Heart right ventricle (tissue), 16 donors: ENCODE data around the gene ESD. TPM values are rescaled to one million over a fixed set of nuclear protein-coding genes. Genes with fewer than 3 reads are reported as not detected.
"Not testable (repeated sequence)": the region's sequence is repeated elsewhere in the genome, so short reads cannot be mapped to it uniquely, and the experiment has no call there.

Experiments
- ATAC-seq, 8 donors: fragments of 200-7000 bp; cut with Tn5 transposase; one replicate each; pipeline ENCODE4 v1.9.1; 2020; ENCODE audit warnings: mild to moderate bottlenecking in 8 of 8, moderate library complexity in 8 of 8, moderate number of reproducible peaks in 1 of 8
- DNase-seq, 2 donors: peaks; one replicate each; pipeline ENCODE4 v3.0.0-alpha.2; 2020
- H3K27ac ChIP-seq, 10 donors: fragments of 200-600 bp; sonication (generic) in 2 of 10; one replicate each; pipeline versions ENCODE4 v1.5.0 to v1.8.0; 2020 to 2022; ENCODE audit warnings: mild to moderate bottlenecking in 3 of 10
- H3K27me3 ChIP-seq, 7 donors: fragments of 200-600 bp; one replicate each; pipeline ENCODE4 v1.8.0; 2021 to 2022; ENCODE audit warnings: mild to moderate bottlenecking in 2 of 7
- H3K36me3 ChIP-seq, 9 donors: fragments of 200-600 bp; sonication (generic) in 1 of 9; one replicate each; pipeline versions ENCODE4 v1.5.0 to v1.8.0; 2020 to 2022; ENCODE audit warnings: mild to moderate bottlenecking in 2 of 9
- H3K4me1 ChIP-seq, 9 donors: fragments of 200-600 bp; sonication (generic) in 1 of 9; one replicate each; pipeline versions ENCODE4 v1.5.0 to v1.8.0; 2020 to 2022; ENCODE audit warnings: mild to moderate bottlenecking in 4 of 9
- H3K4me3 ChIP-seq, 10 donors: fragments of 200-600 bp; sonication (generic) in 2 of 10; one replicate each; pipeline versions ENCODE4 v1.5.0 to v1.8.0; 2020 to 2022; ENCODE audit warnings: mild to moderate bottlenecking in 7 of 10, moderate library complexity in 2 of 10
- H3K9me3 ChIP-seq, 11 donors: fragments of 200-600 bp in 10 of 11; sonication (generic) in 2 of 11; one replicate each; pipeline versions ENCODE4 v1.5.0 to v1.8.0; 2013 to 2022; ENCODE audit warnings: mild to moderate bottlenecking in 2 of 11, control low read depth in 1 of 11, moderate library complexity in 1 of 11
- CTCF ChIP-seq, 9 donors: fragments of 200-600 bp; sonication (generic) in 2 of 9; IDR thresholded peaks; one replicate each; pipeline versions ENCODE4 v1.5.0 to v1.8.0; 2021 to 2022; ENCODE audit warnings: antibody characterized with exemption in 9 of 9, mild to moderate bottlenecking in 5 of 9, moderate library complexity in 1 of 9
- WGBS, 2 donors: extraction: QIAGEN DNeasy Blood & Tissue Kit; methylation state at CpG; one replicate each; pipeline ENCODE4 v1.1.7; 2013; ENCODE audit warnings: inconsistent platforms in 1 of 2; 5-methylcytosine and 5-hydroxymethylcytosine counted together
- intact Hi-C, 10 donors: fragments of 100-400 bp; cut with DNase I; formaldehyde crosslinking; loops; one replicate each; pipeline versions ENCODE4 v1.11.1 to v1.14.2; 2022
- polyA plus RNA-seq, 2 donors: library from polyadenylated mRNA; stranded (reverse); fragments of 200-250 nt; gene quantifications; one replicate each; pipeline ENCODE4 v1.2.3, GENCODE V29; 2013
- total RNA-seq, 10 donors: library from RNA; stranded (reverse); fragmentation: NEBNext Ultra II Directional in 3 of 10; extraction: Animal tissue kit (Norgen Biotek cat#: 25700) in 3 of 10; gene quantifications; one replicate each; pipeline versions ENCODE4 v1.2.1 to v1.2.4, GENCODE V29; 2021 to 2023
- donor health status: Arrhythmogenic right ventricular cardiomyopathy.
- donor health status: ischemic (EF 13 %, LVEDD 7.1; RV severe dilation, severe dysfunction).
- donor health status: healthy with polysubstance abuse.
- donor health status: DM: no; HTN: yes; CAD: no.
- donor health status: DM: no; HTN: no; CAD: no.
- donor health status: ischemic (EF 25% LVEDD 6.9; RV normal size, moderate dysfunction).
- donor health status: ischemic (EF 25% LVEDD 5.7; RV mildly dilated, moderate dysfunction).
- donor health status: healthy.
- donor health status: DM: yes; HTN: yes; CAD: no.
- donor health status: Ischemic cardiomyopathy.
- donor health status: ischemic (EF 35%, LVEDD 5.7; RV mildly dilated, moderate dysfunction).
- donor health status: nonischemic (EF 11% LVEDD 7.7; RV severe dilation, severe dysfunction).
- donor health status: DM: yes; HTN: yes; CAD: no.
- donor health status: PGD.
- donor health status: ischemic (EF 29% LVEDD 5.4; RV normal size, mild dysfunction).
- donor health status: nonischemic (EF 23%, LVEDD 6.1; RV moderate dilation, normal function).

Gene ESD
- total and polyA plus RNA-seq, 12 donors = 44.9 to 124 (median 106) TPM

DNA sequence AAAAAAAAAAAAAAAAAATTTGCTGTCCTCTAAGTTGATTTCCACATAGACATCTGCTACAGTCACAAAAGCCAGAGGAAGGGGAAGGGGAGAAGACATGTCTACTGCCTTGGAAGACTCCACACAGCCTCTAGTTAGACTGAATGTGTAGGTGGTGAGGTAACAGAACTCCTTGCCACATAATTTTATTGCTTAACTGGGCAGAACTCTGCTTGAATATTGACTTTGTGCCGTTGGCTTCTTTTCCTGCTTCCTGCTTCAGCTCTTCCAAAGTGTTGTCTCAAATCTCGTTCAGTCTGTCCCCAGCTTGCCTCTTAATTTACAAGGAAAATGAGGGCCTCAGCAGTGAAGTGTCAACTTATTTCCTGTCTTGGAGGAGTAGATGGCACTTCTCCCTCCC lies 37.1 kb downstream of the ESD start:
- Histone ChIP-seq H3K4me3 (no peak overlapping the region), H3K27ac (peak overlapping the region in 2 of 10 donors; percentile 6 to 13), H3K4me1 (peaks cover 0 to 29% (median 4%) of the 10 kb centered on the region in 9 donors), H3K36me3 (no peaks in the 10 kb centered on the region), H3K27me3 (peaks cover 0 to under 1% (median 0%) of the 10 kb centered on the region in 7 donors), H3K9me3 (no peaks in the 10 kb centered on the region)
- ATAC-seq = peak in 4 of 8 donors; percentile 34 to 68 (median 56)
- no peak for TF ChIP-seq CTCF (IDR thresholded peaks at IDR 0.05)
- whole genome bisulfite sequencing, 2 donors = 26 to 46% methylated on average over 2 of the region's 2 CpGs
- DNase-seq = no peak
- intact Hi-C loops = no loop called here

GRCh38 chr13:46757640-46758039 lies 39.3 kb downstream of the ESD start:
- no peak overlapping the region for H3K4me3 ChIP-seq
- peaks cover 0 to 29% (median 4%) of the 10 kb centered on the region in 9 donors for H3K4me1 ChIP-seq
- DNase-seq = no peak
- 58 to 74% methylated on average over 3 of the region's 3 CpGs for WGBS, 2 donors
- peaks cover 0 to 7% (median 0%) of the 10 kb centered on the region in 7 donors for H3K27me3 ChIP-seq
- no peak for TF ChIP-seq CTCF (IDR thresholded peaks at IDR 0.05)
- no peaks in the 10 kb centered on the region for H3K9me3 ChIP-seq
- intact Hi-C loops = no loop called here
- H3K36me3 ChIP-seq = peaks cover 0 to 5% (median 0%) of the 10 kb centered on the region in 9 donors
- H3K27ac ChIP-seq = no peak overlapping the region
- no peak for ATAC-seq

GRCh38 chr13:46756977-46757376 lies 40.0 kb downstream of the ESD start:
- no peaks in the 10 kb centered on the region for H3K9me3 ChIP-seq
- no peak for DNase-seq
- no peak for TF ChIP-seq CTCF (IDR thresholded peaks at IDR 0.05)
- intact Hi-C loops = no loop called here
- 35 to 42% methylated on average over 4 of the region's 4 CpGs for WGBS, 2 donors
- H3K27me3 ChIP-seq = peaks cover 0 to 7% (median 0%) of the 10 kb centered on the region in 7 donors
- ATAC-seq = peak in 1 of 8 donors; percentile 25
- peaks cover 0 to 12% (median 0%) of the 10 kb centered on the region in 9 donors for H3K36me3 ChIP-seq
- H3K4me1 ChIP-seq = peaks cover 0 to 36% (median 6%) of the 10 kb centered on the region in 9 donors
- no peak overlapping the region for H3K27ac ChIP-seq
- H3K4me3 ChIP-seq = no peak overlapping the region

DNA sequence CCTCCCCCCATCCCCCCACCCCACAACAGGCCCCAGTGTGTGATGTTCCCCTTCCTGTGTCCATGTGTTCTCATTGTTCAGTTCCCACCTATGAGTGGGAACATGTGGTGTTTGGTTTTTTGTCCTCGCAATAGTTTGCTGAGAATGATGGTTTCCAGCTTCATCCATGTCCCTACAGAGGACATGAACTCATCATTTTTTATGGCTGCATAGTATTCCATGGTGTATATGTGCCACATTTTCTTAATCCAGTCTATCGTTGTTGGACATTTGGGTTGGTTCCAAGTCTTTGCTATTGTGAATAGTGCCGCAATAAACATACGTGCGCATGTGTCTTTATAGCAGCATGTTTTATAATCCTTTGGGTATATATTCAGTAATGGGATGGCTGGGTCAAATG lies 41.5 kb downstream of the ESD start:
- intact Hi-C loops, H3K27ac ChIP-seq, H3K4me3 ChIP-seq, DNase-seq, H3K9me3 ChIP-seq, ATAC-seq, H3K27me3 ChIP-seq: not testable (repeated sequence)
- H3K4me1 ChIP-seq = peaks cover 0 to 50% (median 6%) of the 10 kb centered on the region in 9 donors
- 64 to 92% methylated on average over 1 to 4 of the region's 5 CpGs for WGBS, 2 donors
- H3K36me3 ChIP-seq = peaks cover 0 to 27% (median 7%) of the 10 kb centered on the region in 9 donors

DNA sequence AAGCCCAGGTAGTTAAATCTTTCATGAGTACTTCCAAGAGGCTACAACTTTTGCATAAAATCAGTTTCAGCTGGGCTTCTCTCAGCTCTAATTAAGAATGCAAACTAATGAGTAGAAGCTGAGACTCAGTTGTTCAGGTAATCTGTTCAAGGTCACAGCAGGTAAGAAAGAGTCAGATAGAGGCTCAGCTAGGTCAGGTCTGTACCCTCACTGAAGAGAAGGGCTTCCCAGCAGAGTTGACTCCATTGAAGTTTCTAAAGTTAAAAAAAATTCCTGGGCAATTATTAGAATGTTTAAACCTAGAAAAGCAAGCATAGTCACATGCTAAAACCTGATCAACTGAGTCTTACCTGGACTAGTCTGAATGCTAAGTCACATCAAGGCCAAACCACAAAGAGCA lies 42.1 kb downstream of the ESD start:
- peaks cover 0 to 44% (median 6%) of the 10 kb centered on the region in 9 donors for H3K4me1 ChIP-seq
- no peak for TF ChIP-seq CTCF (IDR thresholded peaks at IDR 0.05)
- no peak for ATAC-seq
- H3K4me3 ChIP-seq = no peak overlapping the region
- H3K27ac ChIP-seq = no peak overlapping the region
- H3K9me3 ChIP-seq = no peaks in the 10 kb centered on the region
- H3K36me3 ChIP-seq = peaks cover 0 to 34% (median 12%) of the 10 kb centered on the region in 9 donors
- no peak for DNase-seq
- H3K27me3 ChIP-seq = peaks cover 0 to 7% (median 0%) of the 10 kb centered on the region in 7 donors
- intact Hi-C loops = no loop called here
